GM23338 (cell line): ENCODE measurements around the gene TOE1. TPM values are rescaled to one million over a fixed set of nuclear protein-coding genes. Genes with fewer than 3 reads are reported as not detected.

Experiments used
- ATAC-seq: fragments of 200-7000 bp; cut with Tn5 transposase; 3 replicates; pipeline ENCODE4 v1.9.1; 2020
- DNase-seq: peaks from one replicate; pipeline ENCODE4 v3.0.0-alpha.2; 2015; ENCODE audit warnings: low spot score
- H2AFZ ChIP-seq: fragments of 200-600 bp; sonication (generic); 2 replicates; pipeline ENCODE4 v1.8.0; 2016; ENCODE audit warnings: antibody characterized with exemption, mild to moderate bottlenecking, moderate library complexity
- H3F3A ChIP-seq: fragments of 200-600 bp; sonication (generic); replicated peaks from 2 replicates; pipeline ENCODE4 v1.8.0; 2017; ENCODE audit warnings: antibody characterized with exemption, mixed run types, low read depth
- H3K27ac ChIP-seq: fragments of 200-600 bp; sonication (generic); 2 replicates; pipeline ENCODE4 v1.6.1; 2016; ENCODE audit warnings: low read depth
- H3K27me3 ChIP-seq: fragments of 200-600 bp; sonication (generic); 2 replicates; pipeline ENCODE4 v1.8.0; 2016; ENCODE audit warnings: mild to moderate bottlenecking, mixed run types, moderate library complexity; ENCODE audit not compliant: insufficient read depth
- H3K36me3 ChIP-seq: fragments of 200-600 bp; sonication (generic); 2 replicates; pipeline ENCODE4 v1.8.0; 2016; ENCODE audit warnings: mild to moderate bottlenecking; ENCODE audit not compliant: insufficient read depth
- H3K4me1 ChIP-seq: fragments of 200-600 bp; sonication (generic); 2 replicates; pipeline ENCODE4 v1.8.0; 2016; ENCODE audit warnings: mild to moderate bottlenecking, moderate library complexity; ENCODE audit not compliant: insufficient read depth
- H3K4me2 ChIP-seq: fragments of 200-600 bp; sonication (generic); 2 replicates; pipeline ENCODE4 v1.7.1; 2017; ENCODE audit warnings: mixed run types
- H3K4me3 ChIP-seq: fragments of 200-600 bp; sonication (generic); 2 replicates; pipeline ENCODE4 v1.6.1; 2016; ENCODE audit warnings: mixed run types
- H3K79me2 ChIP-seq: fragments of 200-600 bp; sonication (generic); replicated peaks from 2 replicates; pipeline ENCODE4 v1.8.0; 2017; ENCODE audit warnings: mild to moderate bottlenecking; ENCODE audit not compliant: insufficient read depth
- H3K9me2 ChIP-seq: fragments of 200-600 bp; sonication (generic); 2 replicates; pipeline ENCODE4 v1.8.0; 2017; ENCODE audit not compliant: insufficient read depth
- H4K20me1 ChIP-seq: fragments of 200-600 bp; sonication (generic); replicated peaks from 2 replicates; pipeline ENCODE4 v1.8.0; 2017; ENCODE audit warnings: mild to moderate bottlenecking; ENCODE audit not compliant: insufficient read depth
- H3K27ac Mint-ChIP-seq: 2 replicates; pipeline ENCODE4 v1.8.0; 2020; ENCODE audit warnings: inconsistent platforms, mild to moderate bottlenecking, moderate library complexity, mixed read lengths
- H3K27me3 Mint-ChIP-seq: 3 replicates; pipeline ENCODE4 v1.8.0; 2022; ENCODE audit warnings: low read depth, mild to moderate bottlenecking, moderate library complexity, mixed read lengths, inconsistent platforms; ENCODE audit not compliant: insufficient read depth, poor library complexity
- H3K36me3 Mint-ChIP-seq: 3 replicates; pipeline ENCODE4 v1.8.0; 2021; ENCODE audit warnings: low read depth, mild to moderate bottlenecking, inconsistent platforms, moderate library complexity, mixed read lengths
- H3K4me1 Mint-ChIP-seq: 3 replicates; pipeline ENCODE4 v1.8.0; 2020; ENCODE audit warnings: mild to moderate bottlenecking, inconsistent platforms, mixed read lengths
- H3K4me3 Mint-ChIP-seq: 3 replicates; pipeline ENCODE4 v1.8.0; 2021; ENCODE audit warnings: moderate library complexity, mild to moderate bottlenecking, inconsistent platforms, mixed read lengths
- H3K9me3 Mint-ChIP-seq: 3 replicates; pipeline ENCODE4 v1.8.0; 2020; ENCODE audit warnings: moderate library complexity, mild to moderate bottlenecking, inconsistent platforms, mixed read lengths
- CREB1 ChIP-seq: fragments of 250-450 bp; sonication (Bioruptor Pico); IDR thresholded peaks from 2 replicates; pipeline ENCODE4 v1.5.0; 2020; ENCODE audit warnings: low read depth, mild to moderate bottlenecking, moderate library complexity
- CTCF ChIP-seq, 2 experiments: fragments of 200-600 bp in 1 of 2; sonication (generic) in 1 of 2; conservative IDR thresholded peaks; 2 replicates each; pipeline versions ENCODE4 v1.5.1 to v1.6.1; 2016 to 2017; ENCODE audit warnings: antibody characterized with exemption in 2 of 2, low read depth in 2 of 2, mild to moderate bottlenecking in 2 of 2, moderate library complexity in 1 of 2
- EZH2phosphoT487 ChIP-seq: fragments of 200-600 bp; sonication (generic); IDR thresholded peaks from one replicate; pipeline ENCODE4 v1.8.1; 2018; ENCODE audit warnings: antibody characterized with exemption; ENCODE audit not compliant: unreplicated experiment
- NANOG ChIP-seq: IDR thresholded peaks from 2 replicates; pipeline ENCODE4 v1.6.1; 2016; ENCODE audit warnings: antibody characterized with exemption, borderline replicate concordance
- POLR2AphosphoS5 ChIP-seq: IDR thresholded peaks from 2 replicates; pipeline ENCODE4 v1.6.1; 2016; ENCODE audit warnings: antibody characterized with exemption, low read depth
- STAT1 ChIP-seq: IDR thresholded peaks from one replicate; pipeline ENCODE4 v1.6.1; 2016; ENCODE audit warnings: antibody characterized with exemption; ENCODE audit not compliant: unreplicated experiment
- ZNF114 ChIP-seq: fragments of 250-450 bp; sonication (Bioruptor Pico); IDR thresholded peaks from 2 replicates; pipeline ENCODE4 v1.5.0; 2020; ENCODE audit warnings: mild to moderate bottlenecking, moderate library complexity
- ZNF331 ChIP-seq: fragments of 250-450 bp; sonication (Bioruptor Pico); IDR thresholded peaks from 2 replicates; pipeline ENCODE4 v1.5.0; 2020; ENCODE audit warnings: low read depth, mild to moderate bottlenecking, moderate library complexity
- ZNF462 ChIP-seq: fragments of 250-450 bp; sonication (Bioruptor Pico); IDR thresholded peaks from 2 replicates; pipeline ENCODE4 v1.5.0; 2020; ENCODE audit warnings: mild to moderate bottlenecking, moderate library complexity
- polyA plus RNA-seq: library from polyadenylated mRNA; unstranded; fragments of >200 nt; fragmentation: Nextera tagmentation; extraction: Ambion mirVana; gene quantifications from 2 replicates; pipeline ENCODE4 v1.2.1, GENCODE V29; 2016
- total RNA-seq: library from RNA; depleted of rRNA; stranded (reverse); fragments of >200 nt; shearing (Covaris generic); gene quantifications from 2 replicates; pipeline ENCODE4 v1.2.3, GENCODE V29; 2014
- TF ChIP-seq, protein P1 (sequence below): IDR thresholded peaks from 2 replicates; pipeline ENCODE4 v1.6.1; 2016; ENCODE audit warnings: antibody characterized with exemption

Gene TOE1
- total and polyA plus RNA-seq, 2 experiments from 2014 or later = 9.1 to 18.4 TPM

DNA sequence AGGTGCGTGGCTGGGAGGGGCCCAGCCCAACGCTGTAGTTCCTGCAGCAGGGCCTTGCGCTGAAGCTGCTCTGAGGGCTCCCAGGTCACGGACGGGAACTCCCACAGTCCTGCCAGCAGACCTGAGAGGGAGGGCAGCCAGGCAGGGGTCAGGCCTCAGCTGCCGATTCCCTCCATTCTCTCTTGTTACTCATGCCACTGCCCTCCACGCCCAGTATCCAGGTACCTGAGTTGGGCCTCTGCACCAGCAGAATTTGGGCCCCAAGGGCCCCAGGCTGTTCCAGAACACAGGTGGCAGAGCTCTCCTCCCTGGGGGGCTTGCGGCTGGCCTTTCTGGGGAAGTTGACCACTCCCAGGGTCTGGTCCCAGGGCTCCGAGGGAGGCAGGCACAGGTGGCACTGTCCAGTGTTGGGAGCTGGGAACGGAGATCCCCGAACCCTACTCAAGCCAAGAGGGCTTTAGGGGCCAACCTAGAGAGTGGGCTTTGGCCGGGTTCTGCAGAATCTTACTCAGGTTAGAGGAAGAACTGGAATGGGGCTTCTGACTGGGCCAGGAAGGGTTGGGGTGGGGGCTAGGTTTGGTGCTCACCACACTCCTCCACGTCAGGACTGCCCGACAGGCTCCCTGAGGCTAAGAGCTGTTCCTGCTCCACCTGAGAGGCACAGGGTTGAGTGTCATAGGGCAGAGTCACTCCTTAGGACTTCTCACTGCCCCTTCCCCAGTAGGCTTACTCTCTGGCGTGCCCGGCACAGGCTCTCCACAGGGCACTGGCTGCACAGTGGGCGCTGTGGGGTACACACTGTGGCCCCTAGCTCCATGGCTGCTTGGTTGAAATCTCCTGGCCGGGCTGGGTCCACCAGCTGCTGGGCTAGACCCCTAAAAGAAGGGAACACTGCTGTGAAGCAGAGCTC is 8.3 kb upstream of the TOE1 start:
- Histone ChIP-seq H3K27me3 (no peaks in the 10 kb centered on the region), H3K36me3 (peaks cover 3% of the 10 kb centered on the region; the same call in 1 of the 2 replicates)
- DNase-seq = no peak

More for the DNA sequence above, 8.3 kb upstream of the TOE1 start:
- peaks cover 9% of the 10 kb centered on the region; the same call in 1 of the 2 replicates for H4K20me1 ChIP-seq
- no peak overlapping the region for H3K27ac Mint-ChIP-seq
- TF ChIP-seq NANOG (no peak), EZH2phosphoT487 (no peak), POLR2AphosphoS5 (no peak), ZNF462 (CRISPR knock-in tag) (no peak), STAT1 (no peak), CTCF (conservative IDR thresholded peaks at IDR 0.05; ENCODE audit: low read depth in 2 of 2) (no peak), CREB1 (no peak), ZNF331 (CRISPR knock-in tag) (no peak), ZNF114 (CRISPR knock-in tag) (no peak)
- TF ChIP-seq, protein P1, sequence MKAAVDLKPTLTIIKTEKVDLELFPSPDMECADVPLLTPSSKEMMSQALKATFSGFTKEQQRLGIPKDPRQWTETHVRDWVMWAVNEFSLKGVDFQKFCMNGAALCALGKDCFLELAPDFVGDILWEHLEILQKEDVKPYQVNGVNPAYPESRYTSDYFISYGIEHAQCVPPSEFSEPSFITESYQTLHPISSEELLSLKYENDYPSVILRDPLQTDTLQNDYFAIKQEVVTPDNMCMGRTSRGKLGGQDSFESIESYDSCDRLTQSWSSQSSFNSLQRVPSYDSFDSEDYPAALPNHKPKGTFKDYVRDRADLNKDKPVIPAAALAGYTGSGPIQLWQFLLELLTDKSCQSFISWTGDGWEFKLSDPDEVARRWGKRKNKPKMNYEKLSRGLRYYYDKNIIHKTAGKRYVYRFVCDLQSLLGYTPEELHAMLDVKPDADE = no peak
- H3K4me1 ChIP-seq = peaks cover 21% of the 10 kb centered on the region
- no peaks in the 10 kb centered on the region for H3K9me2 ChIP-seq
- peaks cover 17% of the 10 kb centered on the region for H3K79me2 ChIP-seq
- H3K27me3 Mint-ChIP-seq = peaks cover 8% of the 10 kb centered on the region
- no peaks in the 10 kb centered on the region; the same call in 2 of the 3 replicates for H3K9me3 Mint-ChIP-seq
- peaks cover 8% of the 10 kb centered on the region; the same call in 1 of the 2 replicates for H3F3A ChIP-seq
- H3K4me3 ChIP-seq = no peak overlapping the region
- H3K27ac ChIP-seq = no peak overlapping the region
- H3K4me2 ChIP-seq = no peak overlapping the region
- H3K4me3 Mint-ChIP-seq = no peak overlapping the region
- H3K36me3 Mint-ChIP-seq = peaks cover 55% of the 10 kb centered on the region
- no peak overlapping the region for H2AFZ ChIP-seq
- H3K4me1 Mint-ChIP-seq = peaks cover 46% of the 10 kb centered on the region
- ATAC-seq = no peak
